ENCODE data around the gene EFEMP2.

Gene EFEMP2

DNA sequence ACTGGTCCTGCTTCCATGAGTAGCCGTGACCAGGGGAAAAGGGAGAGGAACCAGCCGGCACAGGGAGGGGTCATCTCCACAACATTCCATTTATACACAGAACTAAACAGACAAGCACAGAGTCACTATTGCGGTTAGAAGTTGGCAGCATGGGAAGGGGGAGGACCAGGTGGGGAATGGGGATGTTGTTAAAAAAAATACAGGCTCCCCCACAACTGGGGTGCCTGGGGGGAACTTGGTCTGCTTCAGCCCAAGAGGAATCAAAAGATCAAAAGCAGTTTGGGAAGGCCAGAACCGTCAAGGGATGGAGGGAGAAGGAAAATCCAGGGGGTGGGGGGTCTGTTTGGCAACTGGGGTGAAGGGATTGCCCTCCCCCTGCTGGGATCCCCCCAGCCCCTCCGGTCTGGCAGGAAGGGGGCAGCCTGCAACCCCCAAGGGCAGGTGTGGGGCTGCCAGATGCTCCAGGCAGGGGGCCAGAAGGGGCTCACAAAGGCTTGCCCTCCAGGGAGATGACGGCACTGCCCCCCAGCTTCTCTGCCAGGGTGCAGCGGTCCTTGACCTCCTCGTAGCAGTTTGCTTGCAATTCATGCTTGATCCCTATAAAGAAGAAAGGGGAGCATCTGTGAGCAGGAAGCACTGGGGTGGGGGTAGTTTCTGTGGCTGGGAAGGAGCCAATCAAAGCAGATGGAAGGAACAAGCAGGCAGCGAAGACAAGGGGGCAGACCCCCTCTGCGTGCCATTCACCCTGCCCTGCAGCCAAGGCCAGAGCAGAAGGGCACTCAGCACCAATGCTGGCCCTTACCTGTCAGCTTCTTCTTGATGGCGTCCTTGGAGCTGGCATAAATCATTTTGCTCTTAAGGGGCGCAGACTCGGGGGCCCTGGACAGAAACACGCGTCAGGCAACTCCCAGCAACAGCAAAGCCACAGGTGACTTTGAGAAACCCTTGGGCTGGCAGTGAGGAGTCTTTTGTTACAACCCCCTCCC lies 17.5 kb downstream of the EFEMP2 start:
- H3K9me3 ChIP-seq (ENCODE audit: insufficient read depth, low read length): peaks cover 19% of the 10 kb centered on the region; the same call in 1 of the 2 replicates
- H3K27me3 ChIP-seq (ENCODE audit: insufficient read depth, insufficient read length): no peaks in the 10 kb centered on the region
- no peak for DNase-seq (ENCODE audit: low read depth, low spot score)
- H3K9ac ChIP-seq (ENCODE audit: insufficient read length, low read depth): peak overlapping the region; percentile 38
- TF ChIP-seq ZNF274 (IDR thresholded peaks at IDR 0.05; ENCODE audit: low read depth, low read length) (no peak), YY1 (IDR thresholded peaks at IDR 0.05; ENCODE audit: insufficient read depth, insufficient read length) (no peak), SUZ12 (IDR thresholded peaks at IDR 0.05; ENCODE audit: extremely low read depth, insufficient read depth, insufficient read length) (no peak)
- H3K4me3 ChIP-seq (ENCODE audit: insufficient read length, low read depth): no peak overlapping the region
- peaks cover 4% of the 10 kb centered on the region for H3K4me1 ChIP-seq (ENCODE audit: insufficient read depth, insufficient read length)
- H3K36me3 ChIP-seq (ENCODE audit: insufficient read depth, insufficient read length, low read length): peaks cover 66% of the 10 kb centered on the region

DNA sequence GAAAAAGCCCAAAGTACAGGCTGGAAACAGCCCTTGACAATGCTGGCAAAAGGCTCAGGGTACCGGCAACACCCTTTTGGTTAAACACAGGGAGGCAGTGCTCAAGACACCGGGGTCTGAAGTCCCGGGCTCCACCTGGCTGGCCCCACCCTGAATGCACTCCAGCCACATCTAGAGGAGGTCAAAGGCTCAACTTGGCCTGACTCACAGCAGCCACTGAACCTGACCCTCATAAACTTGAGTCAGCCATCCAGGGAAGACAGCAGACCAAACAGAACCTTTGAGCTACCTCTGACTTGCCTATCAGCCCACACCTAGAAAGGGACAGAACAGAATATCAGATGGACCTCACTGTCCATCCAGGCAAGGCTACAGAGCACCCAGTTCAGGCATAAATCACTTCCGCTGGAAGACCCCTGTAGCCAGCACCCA lies 18.4 kb downstream of the EFEMP2 start:
- H3K27me3 ChIP-seq (ENCODE audit: insufficient read depth, insufficient read length): no peaks in the 10 kb centered on the region
- H3K9me3 ChIP-seq (ENCODE audit: insufficient read depth, low read length): peaks cover 19% of the 10 kb centered on the region; the same call in 1 of the 2 replicates
- DNase-seq (ENCODE audit: low read depth, low spot score): no peak
- H3K4me1 ChIP-seq (ENCODE audit: insufficient read depth, insufficient read length): peaks cover 8% of the 10 kb centered on the region
- H3K36me3 ChIP-seq (ENCODE audit: insufficient read depth, insufficient read length, low read length): peaks cover 66% of the 10 kb centered on the region
- H3K9ac ChIP-seq (ENCODE audit: insufficient read length, low read depth): no peak overlapping the region
- no peak overlapping the region for H3K4me3 ChIP-seq (ENCODE audit: insufficient read length, low read depth)
- TF ChIP-seq ZNF274 (IDR thresholded peaks at IDR 0.05; ENCODE audit: low read depth, low read length) (no peak), SUZ12 (IDR thresholded peaks at IDR 0.05; ENCODE audit: extremely low read depth, insufficient read depth, insufficient read length) (no peak), YY1 (IDR thresholded peaks at IDR 0.05; ENCODE audit: insufficient read depth, insufficient read length) (no peak)

- no peaks in the 10 kb centered on the region for H3K27me3 ChIP-seq (ENCODE audit: insufficient read depth, insufficient read length)
- TF ChIP-seq YY1 (IDR thresholded peaks at IDR 0.05; ENCODE audit: insufficient read depth, insufficient read length): no peak
- no peak for TF ChIP-seq SUZ12 (IDR thresholded peaks at IDR 0.05; ENCODE audit: extremely low read depth, insufficient read depth, insufficient read length)
- no peak for TF ChIP-seq ZNF274 (IDR thresholded peaks at IDR 0.05; ENCODE audit: low read depth, low read length)
- H3K4me3 ChIP-seq (ENCODE audit: insufficient read length, low read depth): no peak overlapping the region
- DNase-seq (ENCODE audit: low read depth, low spot score): peak; percentile 43
- H3K9ac ChIP-seq (ENCODE audit: insufficient read length, low read depth): no peak overlapping the region
- peaks cover 19% of the 10 kb centered on the region; the same call in 1 of the 2 replicates for H3K9me3 ChIP-seq (ENCODE audit: insufficient read depth, low read length)
- peaks cover 66% of the 10 kb centered on the region for H3K36me3 ChIP-seq (ENCODE audit: insufficient read depth, insufficient read length, low read length)
- peaks cover 8% of the 10 kb centered on the region for H3K4me1 ChIP-seq (ENCODE audit: insufficient read depth, insufficient read length)
Observed at GRCh38 chr11:65853246-65853979, 19.2 kb downstream of the EFEMP2 start.

- DNase-seq (ENCODE audit: low read depth, low spot score): no peak
- no peak overlapping the region for H3K9ac ChIP-seq (ENCODE audit: insufficient read length, low read depth)
- peaks cover 66% of the 10 kb centered on the region for H3K36me3 ChIP-seq (ENCODE audit: insufficient read depth, insufficient read length, low read length)
- H3K9me3 ChIP-seq (ENCODE audit: insufficient read depth, low read length): peaks cover 19% of the 10 kb centered on the region; the same call in 1 of the 2 replicates
- no peaks in the 10 kb centered on the region for H3K27me3 ChIP-seq (ENCODE audit: insufficient read depth, insufficient read length)
- H3K4me1 ChIP-seq (ENCODE audit: insufficient read depth, insufficient read length): peaks cover 8% of the 10 kb centered on the region
- H3K4me3 ChIP-seq (ENCODE audit: insufficient read length, low read depth): no peak overlapping the region
- TF ChIP-seq ZNF274 (IDR thresholded peaks at IDR 0.05; ENCODE audit: low read depth, low read length) (no peak), YY1 (IDR thresholded peaks at IDR 0.05; ENCODE audit: insufficient read depth, insufficient read length) (no peak), SUZ12 (IDR thresholded peaks at IDR 0.05; ENCODE audit: extremely low read depth, insufficient read depth, insufficient read length) (no peak)
Observed at GRCh38 chr11:65852508-65853245, 19.9 kb downstream of the EFEMP2 start.

- Histone ChIP-seq H3K9ac (ENCODE audit: insufficient read length, low read depth) (peak overlapping the region; percentile 17), H3K27me3 (ENCODE audit: insufficient read depth, insufficient read length) (no peaks in the 10 kb centered on the region), H3K4me3 (ENCODE audit: insufficient read length, low read depth) (no peak overlapping the region), H3K36me3 (ENCODE audit: insufficient read depth, insufficient read length, low read length) (peaks cover 60% of the 10 kb centered on the region), H3K4me1 (ENCODE audit: insufficient read depth, insufficient read length) (peaks cover 8% of the 10 kb centered on the region), H3K9me3 (ENCODE audit: insufficient read depth, low read length) (peaks cover 19% of the 10 kb centered on the region; the same call in 1 of the 2 replicates)
- TF ChIP-seq ZNF274 (IDR thresholded peaks at IDR 0.05; ENCODE audit: low read depth, low read length) (no peak), SUZ12 (IDR thresholded peaks at IDR 0.05; ENCODE audit: extremely low read depth, insufficient read depth, insufficient read length) (no peak), YY1 (IDR thresholded peaks at IDR 0.05; ENCODE audit: insufficient read depth, insufficient read length) (no peak)
- no peak for DNase-seq (ENCODE audit: low read depth, low spot score)
Observed at GRCh38 chr11:65851811-65852507, 20.6 kb downstream of the EFEMP2 start.

DNA sequence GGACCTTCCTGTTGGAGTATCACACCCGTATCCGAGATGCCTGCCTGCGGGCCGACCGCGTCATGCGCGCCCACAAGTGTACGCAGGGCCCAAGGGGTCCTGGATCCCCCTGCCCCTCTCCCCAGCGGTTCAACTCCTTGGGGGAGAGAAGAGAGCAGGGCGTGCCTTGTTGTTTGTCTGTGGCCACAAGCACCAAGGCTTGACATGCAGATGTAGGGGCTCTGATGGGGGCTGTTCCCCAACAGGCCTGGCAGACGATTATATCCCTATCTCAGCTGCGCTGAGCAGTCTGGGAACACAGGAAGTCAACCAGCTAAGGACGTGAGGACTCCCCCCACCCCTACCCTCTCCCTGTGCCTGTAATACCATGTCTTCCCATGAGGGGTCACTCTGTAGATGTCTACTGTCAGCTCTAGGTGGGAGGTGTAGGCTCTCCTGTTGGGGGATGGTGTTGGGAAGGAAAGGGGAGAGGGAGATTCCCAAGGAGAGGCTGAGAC lies 21.5 kb downstream of the EFEMP2 start:
- Histone ChIP-seq H3K27me3 (ENCODE audit: insufficient read depth, insufficient read length) (no peaks in the 10 kb centered on the region), H3K4me1 (ENCODE audit: insufficient read depth, insufficient read length) (peaks cover 8% of the 10 kb centered on the region), H3K9me3 (ENCODE audit: insufficient read depth, low read length) (peaks cover 19% of the 10 kb centered on the region; the same call in 1 of the 2 replicates), H3K36me3 (ENCODE audit: insufficient read depth, insufficient read length, low read length) (peaks cover 52% of the 10 kb centered on the region), H3K4me3 (ENCODE audit: insufficient read length, low read depth) (no peak overlapping the region), H3K9ac (ENCODE audit: insufficient read length, low read depth) (no peak overlapping the region)
- TF ChIP-seq YY1 (IDR thresholded peaks at IDR 0.05; ENCODE audit: insufficient read depth, insufficient read length): no peak
- no peak for TF ChIP-seq SUZ12 (IDR thresholded peaks at IDR 0.05; ENCODE audit: extremely low read depth, insufficient read depth, insufficient read length)
- no peak for TF ChIP-seq ZNF274 (IDR thresholded peaks at IDR 0.05; ENCODE audit: low read depth, low read length)
- DNase-seq (ENCODE audit: low read depth, low spot score): peak; percentile 75
